Neutrophil (primary cell): ENCODE results near the gene HNRNPUL1.
A peak's percentile ranks its signal among the peaks of the same experiment; 100 is the strongest.

Experiments
- H3K27ac ChIP-seq: fragments of 200-600 bp; sonication (generic); 2 replicates; pipeline ENCODE4 v1.5.1; 2016; ENCODE audit warnings: mild to moderate bottlenecking, moderate library complexity
- H3K27me3 ChIP-seq: fragments of 200-600 bp; sonication (generic); 2 replicates; pipeline ENCODE4 v1.6.0; 2016; ENCODE audit warnings: mild to moderate bottlenecking
- H3K36me3 ChIP-seq: fragments of 200-600 bp; sonication (generic); 2 replicates; pipeline ENCODE4 v1.5.1; 2017
- H3K4me1 ChIP-seq, 2 experiments: fragments of 200-600 bp in 1 of 2; sonication (generic) in 1 of 2; 1 replicate in 1 of 2; 2 replicates in 1 of 2; pipeline versions ENCODE4 v1.5.1 to v1.6.1; 2013 to 2016; ENCODE audit warnings: low read depth in 1 of 2, low read length in 1 of 2, mild to moderate bottlenecking in 1 of 2, moderate library complexity in 1 of 2; ENCODE audit not compliant: control insufficient read depth in 1 of 2, insufficient read depth in 1 of 2
- H3K4me3 ChIP-seq, 2 experiments: fragments of 200-600 bp in 1 of 2; sonication (generic) in 1 of 2; 1 replicate in 1 of 2; 2 replicates in 1 of 2; pipeline ENCODE4 v1.5.1; 2013 to 2016; ENCODE audit warnings: low read depth in 1 of 2, low read length in 1 of 2, mild to moderate bottlenecking in 1 of 2, moderate library complexity in 1 of 2
- H3K9me3 ChIP-seq: fragments of 200-600 bp; sonication (generic); 2 replicates; pipeline ENCODE4 v1.5.1; 2016
- CTCF ChIP-seq: fragments of 200-600 bp; sonication (generic); IDR thresholded peaks from 2 replicates; pipeline ENCODE4 v1.5.1; 2016; ENCODE audit warnings: antibody characterized with exemption

HNRNPUL1 gene

GRCh38 chr19:41352279-41352608 is 88.1 kb downstream of the HNRNPUL1 start:
- TF ChIP-seq CTCF = no peak
- H3K27ac ChIP-seq = peak overlapping the region; percentile 98
- H3K36me3 ChIP-seq = peaks cover 20% of the 10 kb centered on the region
- no peaks in the 10 kb centered on the region for H3K27me3 ChIP-seq
- peak overlapping the region; percentile 98 to 100 for H3K4me3 ChIP-seq
- H3K9me3 ChIP-seq = no peaks in the 10 kb centered on the region
- H3K4me1 ChIP-seq = peaks cover 68 to 79% of the 10 kb centered on the region in 2 experiments

DNA sequence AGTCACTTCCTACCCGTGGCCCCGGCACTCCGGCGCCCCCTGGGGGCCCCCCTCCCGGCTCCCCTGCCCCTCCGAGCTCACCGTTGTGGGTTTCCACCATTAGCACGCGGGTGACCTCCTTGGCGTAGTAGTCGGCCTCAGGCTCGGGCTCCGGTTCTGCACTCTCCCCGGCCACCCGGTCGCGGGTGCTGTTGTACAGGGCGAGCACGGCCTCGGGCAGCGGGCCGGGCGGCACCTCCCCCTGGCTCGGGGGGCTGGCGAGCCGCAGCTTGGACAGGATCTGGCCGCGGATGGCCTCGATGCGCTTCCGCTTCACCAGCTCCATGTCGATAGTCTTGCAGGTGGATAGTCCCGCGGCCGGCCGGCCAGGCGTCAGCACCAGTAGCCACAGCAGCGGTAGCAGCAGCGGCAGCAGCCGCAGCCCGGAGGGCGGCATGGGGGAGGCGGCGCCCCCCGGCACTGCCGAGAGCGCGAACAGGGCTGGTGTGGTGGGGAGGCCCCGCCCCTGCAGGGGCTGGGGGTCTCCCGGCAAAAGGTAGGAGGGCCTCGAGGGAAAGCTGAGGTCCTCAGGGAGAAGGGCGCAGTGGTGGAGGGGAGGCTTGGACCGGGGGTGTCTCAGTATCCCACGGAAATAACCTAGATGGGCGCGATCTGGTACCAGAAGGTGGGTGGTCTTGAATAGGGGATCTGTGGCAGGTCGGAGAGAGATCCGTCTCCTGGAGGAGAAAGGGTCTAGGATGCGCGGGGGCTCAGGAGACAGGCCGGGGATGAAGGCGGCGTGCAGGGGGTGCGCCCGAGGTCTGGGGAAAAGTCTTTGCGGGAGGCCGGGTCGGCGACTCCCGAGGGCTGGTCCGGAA is 88.7 kb downstream of the HNRNPUL1 start:
- TF ChIP-seq CTCF = peak; percentile 78
- H3K4me1 ChIP-seq = peaks cover 73 to 80% of the 10 kb centered on the region in 2 experiments
- H3K27me3 ChIP-seq = no peaks in the 10 kb centered on the region
- no peaks in the 10 kb centered on the region for H3K9me3 ChIP-seq
- peak overlapping the region; percentile 98 to 100 for H3K4me3 ChIP-seq
- H3K36me3 ChIP-seq = peaks cover 18% of the 10 kb centered on the region
- peak overlapping the region; percentile 98 for H3K27ac ChIP-seq

DNA sequence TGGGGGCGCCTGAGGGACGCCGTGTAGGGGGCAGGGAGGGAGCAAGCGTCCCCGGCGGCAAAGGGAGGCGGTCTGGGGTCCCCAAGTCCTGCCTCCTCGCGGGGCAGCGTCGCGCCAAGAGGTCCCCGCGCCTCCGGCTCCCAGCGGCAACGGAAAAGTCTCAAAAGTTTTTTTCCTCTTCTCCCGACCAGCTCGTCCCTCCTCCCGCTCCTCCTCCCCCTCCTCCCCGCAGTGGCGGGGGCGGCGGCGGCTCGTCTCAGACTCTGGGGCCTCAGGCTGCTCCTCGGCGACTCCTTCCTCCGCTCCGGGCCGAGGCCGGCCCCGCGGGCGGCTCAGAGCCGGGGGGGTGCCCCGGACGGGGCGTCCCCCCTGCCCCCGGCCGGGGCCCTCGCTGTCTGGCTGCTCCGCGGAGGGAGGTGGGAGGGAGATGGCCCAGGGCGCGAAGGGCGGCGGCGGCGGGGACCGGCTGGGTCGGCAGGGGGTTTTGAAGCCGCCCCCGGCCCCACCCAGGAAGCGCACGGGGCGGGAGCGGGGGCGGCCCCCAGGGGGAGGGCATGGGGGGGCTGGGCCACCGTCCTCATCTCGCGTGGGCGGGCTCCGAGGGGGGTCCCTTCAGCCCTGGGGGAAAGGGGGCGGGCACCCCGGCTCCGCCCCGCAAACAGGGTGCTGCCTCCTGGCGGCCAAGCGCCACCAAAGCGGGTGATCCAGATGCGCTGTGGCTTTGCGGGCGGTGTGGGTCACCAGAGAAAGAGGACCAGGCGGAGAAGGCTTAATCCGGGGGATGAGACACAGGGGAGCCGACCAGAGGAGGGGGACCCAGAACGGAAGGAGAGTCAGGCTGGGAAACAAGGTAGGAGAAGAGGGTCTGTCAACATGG is 89.5 kb downstream of the HNRNPUL1 start, which contains the start of gene TGFB1:
Gene TGFB1 (minus strand): TSS at position 457 of the 877 bp plus-strand sequence. CDS start 878 bp downstream, outside the sequence.
- H3K36me3 ChIP-seq = peaks cover 19% of the 10 kb centered on the region
- peak within 1 kb of the TSS; percentile 98 for H3K27ac ChIP-seq
- H3K4me1 ChIP-seq = peaks cover 72 to 78% of the 10 kb centered on the region in 2 experiments
- H3K27me3 ChIP-seq = no peaks in the 10 kb centered on the region
- H3K4me3 ChIP-seq = peak within 1 kb of the TSS; percentile 98 to 100
- H3K9me3 ChIP-seq = no peaks in the 10 kb centered on the region
- TF ChIP-seq CTCF = peak; percentile 97

DNA sequence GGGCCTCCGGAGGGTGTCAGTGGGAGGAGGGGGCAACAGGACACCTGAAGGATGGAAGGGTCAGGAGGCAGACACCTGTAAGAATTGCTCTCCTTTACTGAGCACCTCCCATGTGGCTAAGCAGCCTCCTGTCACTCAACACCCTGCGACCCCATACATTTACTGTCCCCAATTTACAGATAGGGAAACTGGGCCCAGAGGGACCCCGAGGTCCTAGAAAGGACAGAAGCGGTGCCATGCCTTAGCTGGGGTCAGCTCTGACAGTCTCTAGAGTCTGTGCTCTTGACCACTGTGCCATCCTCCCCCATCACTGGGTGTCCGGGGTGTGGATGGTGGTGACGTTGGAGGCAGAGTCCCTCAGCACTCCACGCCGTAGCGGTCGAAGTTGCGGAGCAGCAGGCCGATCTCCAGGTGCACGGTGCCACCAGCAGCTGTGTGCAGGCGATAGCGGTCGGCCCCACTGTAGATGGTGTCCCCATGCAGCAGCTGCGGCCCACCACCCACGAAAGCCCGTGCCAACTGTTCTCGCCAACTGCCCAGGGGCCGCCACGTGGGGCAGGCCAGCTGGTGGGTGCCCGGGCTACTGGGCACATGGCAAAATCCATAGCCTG is 90.3 kb downstream of the HNRNPUL1 start:
- Histone ChIP-seq H3K9me3 (no peaks in the 10 kb centered on the region), H3K27ac (peak overlapping the region; percentile 98), H3K4me1 (peaks cover 64 to 71% of the 10 kb centered on the region in 2 experiments), H3K36me3 (peaks cover 19% of the 10 kb centered on the region), H3K27me3 (no peaks in the 10 kb centered on the region), H3K4me3 (peak overlapping the region; percentile 98 to 100)
- TF ChIP-seq CTCF = no peak

- H3K27me3 ChIP-seq = no peaks in the 10 kb centered on the region
- no peak for TF ChIP-seq CTCF
- H3K4me3 ChIP-seq = peak overlapping the region in 1 of 2 experiments; percentile 98
- peaks cover 19% of the 10 kb centered on the region for H3K36me3 ChIP-seq
- no peaks in the 10 kb centered on the region for H3K9me3 ChIP-seq
- H3K4me1 ChIP-seq = peaks cover 58 to 65% of the 10 kb centered on the region in 2 experiments
- peak overlapping the region; percentile 98 for H3K27ac ChIP-seq
Measured at GRCh38 chr19:41355035-41355434, 90.9 kb downstream of the HNRNPUL1 start.
